HG02623 (cell line): Measurements from ENCODE around the gene RIPOR3.
A peak's percentile ranks its signal among the peaks of the same experiment; 100 is the strongest.
"Not testable (repeated sequence)": the region's sequence is repeated elsewhere in the genome, so short reads cannot be mapped to it uniquely, and the experiment has no call there.

Source experiments
- ATAC-seq: cut with Tn5 transposase; IDR thresholded peaks from one replicate; pipeline ENCODE4 v1.9.1; 2021; ENCODE audit warnings: moderate library complexity; ENCODE audit not compliant: unreplicated experiment

RIPOR3 gene

DNA sequence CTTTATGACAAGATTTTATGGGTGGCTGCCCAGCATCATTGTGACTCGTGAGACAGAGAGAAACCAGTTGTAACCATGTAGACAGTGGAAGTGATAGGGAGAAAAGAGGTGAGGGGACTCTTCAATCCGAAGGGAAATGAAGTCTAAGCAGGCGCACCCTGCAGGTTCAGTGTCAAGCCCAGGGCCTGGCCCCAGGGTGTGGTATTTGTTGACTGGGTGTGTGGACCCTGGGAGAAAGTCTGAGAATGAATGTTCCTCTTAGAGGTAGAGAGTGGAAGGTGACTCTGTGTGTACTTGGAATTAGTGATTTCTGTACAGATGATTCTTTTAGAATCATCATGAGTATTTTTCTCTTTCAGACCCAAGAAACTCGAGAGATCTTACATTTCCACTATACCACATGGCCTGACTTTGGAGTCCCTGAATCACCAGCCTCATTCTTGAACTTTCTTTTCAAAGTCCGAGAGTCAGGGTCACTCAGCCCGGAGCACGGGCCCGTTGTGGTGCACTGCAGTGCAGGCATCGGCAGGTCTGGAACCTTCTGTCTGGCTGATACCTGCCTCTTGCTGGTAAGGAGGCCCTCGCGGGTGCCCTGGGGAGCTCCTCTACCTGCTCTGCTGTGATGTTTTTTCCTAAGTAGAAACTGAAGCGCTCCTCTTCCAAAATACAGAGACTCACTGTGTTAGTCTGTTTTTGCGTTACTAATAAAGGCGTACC lies 113.1 kb downstream of the RIPOR3 start:
- ATAC-seq, result no peak

DNA sequence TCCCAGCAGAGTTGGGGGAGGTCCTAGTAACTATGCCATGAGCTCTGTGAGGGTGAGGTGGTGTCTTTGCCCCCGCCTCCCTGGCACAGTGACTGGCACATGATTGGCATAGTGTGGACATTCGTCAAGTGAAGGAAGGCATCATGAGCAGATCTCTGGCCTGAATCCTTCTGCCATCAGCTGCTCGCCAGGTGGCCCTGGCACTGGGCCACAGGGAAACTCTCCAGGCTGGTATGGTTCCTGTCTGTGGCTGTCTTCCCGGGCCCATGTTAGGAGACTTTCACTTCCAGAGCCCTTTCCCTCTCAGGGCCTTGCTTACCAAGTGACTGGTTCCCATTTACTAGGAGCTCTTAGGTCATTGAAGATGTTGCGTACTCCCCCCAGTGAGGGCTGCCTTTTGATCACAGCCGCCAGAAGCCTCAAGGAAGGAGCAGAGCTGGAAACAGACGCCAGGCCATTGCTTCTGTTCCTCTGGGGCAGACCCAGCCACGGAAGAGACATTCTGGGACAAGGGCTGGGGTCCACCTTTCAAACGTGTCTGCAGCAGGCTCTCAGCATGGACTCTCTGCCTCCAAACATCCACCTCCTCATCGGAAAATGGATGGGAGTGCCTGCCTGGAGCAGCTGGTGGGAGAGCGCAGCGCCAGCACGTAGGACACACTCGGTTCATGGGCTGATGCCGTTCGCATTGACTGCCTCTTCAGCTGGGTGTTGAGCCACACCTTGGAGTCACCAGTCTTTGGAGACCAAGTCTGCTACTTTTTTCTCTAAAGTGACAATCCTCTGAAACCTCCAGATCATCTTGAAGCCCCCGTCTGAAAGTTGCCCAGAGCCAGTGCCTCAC lies 113.9 kb downstream of the RIPOR3 start:
- ATAC-seq, result no peak

DNA sequence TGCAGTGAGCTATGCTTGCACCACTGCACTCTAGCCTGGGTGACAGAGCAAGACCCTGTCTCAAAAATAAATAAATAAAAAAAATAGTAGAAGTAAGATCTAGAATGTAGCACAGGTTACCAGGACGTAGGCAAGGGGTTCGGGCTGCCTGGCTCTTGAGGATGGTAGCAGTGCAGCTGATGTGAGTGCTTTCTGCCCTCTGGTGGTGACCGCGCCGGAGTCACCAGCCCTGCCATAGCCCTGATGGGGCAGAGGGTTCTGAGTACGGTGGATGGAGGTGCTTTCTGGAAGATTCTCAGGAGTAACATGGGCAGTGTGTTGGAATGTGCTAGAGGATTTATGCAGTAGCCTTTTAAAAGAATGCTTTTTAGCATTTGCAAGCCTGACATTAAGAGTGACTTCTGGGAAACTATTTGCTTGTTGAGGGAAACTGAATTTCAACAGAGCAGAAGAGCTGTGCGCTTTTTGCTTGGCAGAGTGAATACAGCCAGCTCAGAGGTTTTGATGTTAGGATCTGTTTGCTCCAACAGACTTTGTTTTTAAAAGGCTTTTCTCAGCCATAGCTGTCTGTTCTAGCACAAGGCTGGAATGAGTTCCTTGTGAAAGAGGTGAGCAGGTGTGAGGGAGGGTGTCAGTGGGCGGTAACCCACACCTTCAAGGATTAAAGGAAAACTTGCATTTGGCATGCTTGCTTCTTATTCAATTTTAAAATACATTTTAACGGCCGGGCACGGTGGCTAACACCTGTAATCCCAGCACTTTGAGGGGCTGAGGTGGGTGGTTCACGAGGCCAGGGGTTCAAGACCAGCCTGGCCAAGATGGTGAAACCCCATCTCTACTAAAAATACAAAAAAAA lies 115.2 kb downstream of the RIPOR3 start:
- ATAC-seq, result peak; percentile 47

DNA sequence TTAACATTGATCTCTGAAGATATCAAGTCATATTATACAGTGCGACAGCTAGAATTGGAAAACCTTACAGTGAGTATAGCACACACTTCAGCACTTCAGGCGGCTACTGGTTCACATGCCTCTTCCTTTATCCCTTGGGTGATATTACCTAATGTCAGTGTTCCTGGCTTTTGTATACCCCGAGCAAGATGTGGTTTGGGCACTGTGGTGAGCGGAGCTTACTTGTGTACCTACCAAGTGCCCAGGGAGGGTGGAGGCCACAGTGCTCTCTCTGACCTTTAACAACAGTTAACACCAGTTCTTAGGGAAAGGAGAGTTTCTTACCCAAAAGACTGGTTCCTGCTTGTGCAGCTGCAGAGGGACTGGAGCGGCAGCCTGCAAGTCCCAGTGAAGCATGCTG lies 116.8 kb downstream of the RIPOR3 start:
- no peak for ATAC-seq

DNA sequence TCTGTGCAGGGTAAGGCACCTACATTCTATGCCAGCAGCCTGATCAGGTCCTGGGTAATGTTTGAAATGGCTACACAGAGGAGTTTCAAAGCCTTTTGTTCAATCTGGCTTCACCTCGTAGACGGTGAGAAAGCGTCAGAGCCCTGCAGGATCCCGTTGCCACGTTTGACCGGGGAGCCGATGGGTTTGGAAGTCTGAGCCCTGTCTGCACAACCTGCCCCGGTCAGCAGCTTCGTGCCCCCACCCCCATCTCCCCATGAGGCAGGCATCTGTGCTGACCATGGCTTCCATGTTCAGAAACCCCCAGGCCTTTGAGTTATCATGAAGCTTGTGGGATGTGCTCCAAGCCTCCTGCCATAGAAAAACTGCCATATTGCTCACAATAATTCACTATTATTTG lies 117.2 kb downstream of the RIPOR3 start:
- ATAC-seq, result no peak

DNA sequence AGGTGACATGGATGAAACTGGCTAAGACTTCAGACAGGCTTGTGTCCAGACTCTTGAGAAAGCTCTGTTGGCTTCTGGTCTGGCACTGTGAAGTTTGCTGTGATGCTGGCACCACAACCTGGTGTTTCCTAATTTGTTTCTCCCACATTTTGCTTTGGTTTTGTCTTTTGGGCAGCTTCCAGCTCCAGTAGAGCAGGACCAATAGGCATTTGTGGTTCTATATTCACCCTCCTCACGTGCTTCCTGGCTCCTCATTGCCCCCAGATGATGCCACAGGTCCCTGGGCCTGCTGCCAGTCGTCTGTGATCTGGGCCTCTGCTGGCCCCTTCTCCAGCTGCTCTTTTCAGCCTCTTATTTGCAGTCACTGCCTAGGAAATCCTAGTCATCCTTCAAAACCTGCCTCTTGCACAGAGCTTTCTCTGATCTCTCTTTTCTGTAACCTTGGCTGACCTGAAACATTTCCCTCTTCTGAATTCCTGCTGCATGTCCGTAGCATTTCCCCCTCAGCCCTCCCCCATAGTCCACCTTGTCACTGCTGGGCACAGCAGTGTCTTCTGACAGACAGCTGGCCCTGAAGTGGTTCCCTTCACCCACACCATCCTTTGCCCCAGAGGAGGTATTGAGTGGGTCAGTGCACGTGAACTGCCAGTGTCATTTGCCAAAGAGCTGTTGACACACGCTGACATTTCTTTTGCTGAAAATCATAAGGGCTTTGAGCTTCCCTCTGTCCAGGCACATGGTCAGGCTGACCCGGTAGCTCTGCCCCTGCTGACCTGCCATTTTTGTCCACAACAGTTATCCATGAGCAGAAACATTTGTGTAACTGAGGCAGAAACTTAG lies 118.2 kb downstream of the RIPOR3 start:
- ATAC-seq, result no peak

DNA sequence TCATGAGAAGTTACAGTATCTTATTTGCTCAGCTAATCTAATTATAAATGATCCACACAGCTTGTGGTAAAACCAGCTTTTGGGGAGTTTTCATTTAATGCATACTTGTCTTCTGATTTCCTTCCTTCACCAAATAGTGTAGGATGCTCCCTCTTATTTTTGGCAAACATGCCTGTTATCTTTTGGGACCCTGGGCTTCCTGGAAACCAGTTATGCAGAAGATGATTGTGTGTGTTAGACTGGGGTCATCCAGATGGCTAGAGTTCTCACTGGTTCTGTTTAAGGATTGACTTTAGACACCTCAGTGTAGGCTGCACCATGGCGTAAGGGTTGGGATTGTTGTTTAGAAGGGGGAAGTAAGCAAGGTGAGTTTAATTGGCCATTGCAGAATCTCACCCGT lies 119.9 kb downstream of the RIPOR3 start:
- ATAC-seq, result no peak

DNA sequence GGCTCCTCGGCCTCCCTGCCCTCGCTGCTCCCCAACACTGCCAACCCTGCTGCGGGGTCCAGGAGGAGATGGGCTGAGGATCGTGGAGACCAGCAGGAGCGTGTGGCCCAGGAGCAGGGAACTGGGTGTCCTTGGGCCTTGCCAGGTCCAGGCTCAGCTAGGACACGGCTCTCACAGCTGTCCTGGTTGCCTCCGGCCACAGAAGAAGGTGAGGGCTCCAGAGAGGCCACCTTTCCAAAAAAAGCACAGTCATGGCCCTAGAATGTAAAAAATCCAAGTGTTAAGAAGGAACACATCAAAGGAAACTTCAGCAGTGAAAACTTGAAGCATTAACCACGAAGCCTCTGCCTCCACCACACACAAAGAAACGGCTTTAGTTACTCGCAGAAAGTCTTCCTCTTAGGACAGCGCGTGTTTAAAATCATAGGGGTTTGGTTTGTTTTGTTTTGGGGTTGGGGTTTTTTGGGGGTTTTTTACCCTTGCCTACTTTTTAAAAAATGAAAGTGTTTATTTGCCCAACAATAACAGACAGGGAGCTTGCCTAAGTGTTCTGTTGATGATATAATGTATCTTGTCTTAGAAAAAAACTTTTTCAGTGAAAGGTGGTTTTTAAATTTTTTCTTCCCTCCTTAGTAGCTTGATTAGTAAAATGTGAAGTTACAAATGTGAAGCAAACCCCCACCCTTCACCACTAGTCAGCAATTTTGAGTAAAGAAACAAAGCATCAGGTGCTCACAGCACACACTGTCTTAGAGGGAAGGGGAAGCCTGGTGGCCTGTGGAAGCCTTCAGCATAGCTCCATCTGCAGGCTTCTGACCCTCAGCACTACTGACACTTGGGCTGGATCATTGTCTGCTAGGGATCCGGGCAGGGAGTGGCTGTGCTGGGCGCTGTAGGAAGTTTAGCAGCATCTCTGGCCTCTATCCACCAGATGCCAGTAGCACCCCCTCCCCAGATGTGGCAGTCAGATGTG lies 121.2 kb downstream of the RIPOR3 start:
- peak; percentile 59 for ATAC-seq

DNA sequence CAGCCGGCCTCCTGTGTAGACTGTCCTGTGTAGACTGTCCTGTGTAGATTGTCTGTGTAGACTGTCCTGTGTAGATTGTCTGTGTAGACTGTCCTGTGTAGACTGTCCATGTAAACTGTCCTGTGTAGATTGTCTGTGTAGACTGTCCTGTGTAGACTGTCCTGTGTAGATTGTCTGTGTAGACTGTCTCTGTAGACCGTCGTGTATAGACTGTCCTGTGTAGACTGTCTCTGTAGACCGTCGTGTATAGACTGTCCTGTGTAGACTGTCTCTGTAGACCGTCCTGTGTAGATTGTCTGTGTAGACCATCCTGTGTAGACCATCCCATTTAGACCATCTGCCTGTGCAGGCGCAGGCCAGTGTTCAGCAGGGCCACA lies 121.9 kb downstream of the RIPOR3 start:
- not testable (repeated sequence) for ATAC-seq

DNA sequence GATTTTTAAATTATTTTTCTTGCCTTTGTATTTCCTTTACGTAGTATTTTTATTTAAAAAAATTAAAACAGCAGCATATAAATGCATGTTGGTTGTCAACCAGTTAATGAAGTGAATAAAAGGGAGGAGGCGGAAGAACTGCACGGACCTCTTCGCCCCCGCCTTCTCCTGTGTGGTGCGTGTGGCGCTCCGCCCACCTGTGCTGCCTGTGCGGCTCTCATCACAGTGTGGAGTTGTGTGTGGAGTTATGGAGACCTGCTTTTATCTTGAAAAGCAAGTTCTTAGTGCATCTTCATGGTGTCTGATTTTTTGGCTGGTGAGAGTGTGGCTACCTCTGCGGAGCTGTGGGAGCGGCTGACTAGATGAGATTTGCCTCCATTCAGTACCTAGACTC lies 122.8 kb downstream of the RIPOR3 start:
- ATAC-seq, result no peak

DNA sequence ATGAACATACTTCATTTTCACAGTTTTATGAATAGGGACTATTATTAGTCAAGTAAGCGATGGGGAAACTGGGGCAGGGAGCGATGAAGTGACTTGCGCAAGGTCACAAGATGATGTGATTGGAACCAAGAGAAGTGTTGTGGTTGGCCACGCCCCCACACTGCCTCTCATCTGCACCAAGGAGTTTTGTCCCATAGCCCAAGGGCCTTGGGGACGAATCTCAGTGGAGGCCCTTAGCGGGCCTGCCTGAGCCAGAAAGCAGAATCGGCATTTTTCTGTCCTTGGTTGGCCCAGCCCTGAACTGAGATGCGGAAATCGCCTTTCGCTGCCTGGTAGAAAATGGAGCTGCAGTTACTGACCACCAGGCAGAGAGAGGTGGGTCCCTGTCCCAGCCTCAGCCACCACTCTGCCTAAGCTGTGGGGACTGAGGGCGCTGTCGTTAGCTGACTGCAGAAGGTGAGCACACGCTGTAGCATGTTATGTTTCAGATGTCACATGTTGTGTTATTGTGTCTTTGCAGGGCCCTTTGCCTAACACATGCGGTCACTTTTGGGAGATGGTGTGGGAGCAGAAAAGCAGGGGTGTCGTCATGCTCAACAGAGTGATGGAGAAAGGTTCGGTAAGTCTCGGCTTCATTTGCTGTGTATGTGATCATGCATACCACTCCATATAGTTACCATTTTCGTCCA lies 123.3 kb downstream of the RIPOR3 start:
- no peak for ATAC-seq

DNA sequence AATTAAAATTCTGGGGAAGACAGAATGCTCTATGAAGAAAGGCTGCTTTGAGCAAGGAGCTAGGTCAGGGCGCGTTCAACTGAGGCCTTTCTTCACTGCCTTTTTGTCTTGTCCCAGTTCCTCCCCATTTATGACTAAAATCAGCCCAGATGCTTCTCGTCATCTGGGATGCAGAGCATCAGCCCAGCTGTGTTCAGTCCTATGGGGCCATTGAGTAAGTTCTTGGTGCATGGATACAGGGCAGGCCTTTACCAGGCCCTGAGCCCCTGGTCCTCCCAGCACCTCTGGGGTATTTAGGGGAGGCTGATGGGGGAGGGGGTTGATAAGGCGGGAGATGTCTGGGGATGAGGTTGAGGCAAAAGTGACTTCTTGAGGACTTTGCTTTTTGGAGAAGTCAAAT lies 125.5 kb downstream of the RIPOR3 start:
- no peak for ATAC-seq

DNA sequence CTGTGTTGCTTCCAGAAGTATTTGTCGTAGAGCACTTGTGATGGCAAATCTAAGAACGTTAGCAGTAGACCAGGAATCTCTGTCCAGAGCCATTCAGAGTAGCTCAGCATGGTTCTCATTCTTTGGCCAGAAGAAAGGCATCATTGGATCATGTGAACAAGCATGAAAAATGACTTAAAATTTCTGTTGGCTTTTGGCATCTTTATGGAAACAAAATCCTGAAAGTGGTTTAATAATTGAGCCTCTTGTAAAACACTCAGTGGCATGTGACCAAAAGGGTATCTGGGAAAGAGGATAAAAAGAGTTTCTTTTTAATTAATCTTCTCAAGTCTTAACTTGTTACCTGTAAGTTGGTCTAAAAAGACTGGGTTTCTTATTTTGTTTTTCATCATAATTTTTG lies 126.0 kb downstream of the RIPOR3 start:
- no peak for ATAC-seq

DNA sequence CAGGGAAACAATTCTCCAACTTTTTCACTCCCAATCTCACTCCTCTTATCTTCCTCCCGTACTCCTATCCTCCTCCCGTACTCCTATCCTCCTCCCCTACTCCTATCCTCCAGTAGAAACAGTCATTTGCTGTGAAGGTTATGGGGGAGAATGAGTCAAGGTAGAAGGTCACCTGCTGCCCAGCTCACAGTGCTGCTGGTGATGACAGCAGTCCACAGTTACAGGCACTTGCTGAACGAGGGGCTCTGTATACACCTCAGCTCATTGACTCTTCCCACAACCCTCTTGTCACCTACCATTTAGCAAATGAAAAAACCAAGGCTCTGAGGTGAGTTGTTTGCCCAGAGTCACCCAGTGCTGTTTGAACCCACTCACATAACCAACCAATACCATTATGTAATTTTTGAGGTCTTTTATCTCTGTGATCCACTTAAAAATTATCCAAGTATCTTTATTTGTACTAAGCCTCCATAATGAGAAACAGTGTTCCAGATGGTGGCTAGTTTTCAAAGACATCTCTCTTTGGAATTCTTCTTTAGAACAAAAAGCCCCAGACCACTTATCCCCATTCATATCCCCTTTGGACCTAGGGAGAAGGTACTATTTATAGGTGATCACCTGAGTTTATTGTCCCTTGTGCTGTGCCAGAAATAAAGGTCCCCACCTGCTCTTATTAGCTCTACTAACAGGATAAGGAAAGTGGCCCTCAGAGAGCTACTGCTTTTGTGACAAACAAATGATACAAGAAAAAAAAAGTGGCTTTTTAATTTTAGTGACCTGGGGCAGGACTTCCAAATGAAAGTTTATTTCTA lies 128.0 kb downstream of the RIPOR3 start:
- ATAC-seq, result no peak

DNA sequence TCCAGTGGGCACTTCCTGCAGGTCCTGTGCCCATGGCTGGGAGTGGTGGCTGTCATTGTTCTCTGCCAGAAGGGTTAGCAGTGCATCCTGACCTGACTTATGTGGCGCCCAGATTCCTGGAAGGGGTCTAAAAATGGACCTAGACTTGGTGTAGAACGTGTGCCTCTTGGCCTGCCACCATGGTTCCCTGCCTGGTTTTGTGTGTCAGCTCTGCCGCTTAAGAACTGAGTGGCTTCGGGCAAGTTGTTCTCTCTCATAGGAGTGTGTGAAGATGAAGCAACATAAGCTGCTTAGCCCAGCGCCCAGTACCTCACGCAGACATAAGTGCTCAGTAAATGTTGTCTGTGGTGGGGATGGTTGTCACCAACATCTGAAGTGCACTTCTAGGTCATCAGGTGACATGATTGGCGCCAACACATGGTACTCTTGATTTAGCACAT lies 129.1 kb downstream of the RIPOR3 start:
- no peak for ATAC-seq

DNA sequence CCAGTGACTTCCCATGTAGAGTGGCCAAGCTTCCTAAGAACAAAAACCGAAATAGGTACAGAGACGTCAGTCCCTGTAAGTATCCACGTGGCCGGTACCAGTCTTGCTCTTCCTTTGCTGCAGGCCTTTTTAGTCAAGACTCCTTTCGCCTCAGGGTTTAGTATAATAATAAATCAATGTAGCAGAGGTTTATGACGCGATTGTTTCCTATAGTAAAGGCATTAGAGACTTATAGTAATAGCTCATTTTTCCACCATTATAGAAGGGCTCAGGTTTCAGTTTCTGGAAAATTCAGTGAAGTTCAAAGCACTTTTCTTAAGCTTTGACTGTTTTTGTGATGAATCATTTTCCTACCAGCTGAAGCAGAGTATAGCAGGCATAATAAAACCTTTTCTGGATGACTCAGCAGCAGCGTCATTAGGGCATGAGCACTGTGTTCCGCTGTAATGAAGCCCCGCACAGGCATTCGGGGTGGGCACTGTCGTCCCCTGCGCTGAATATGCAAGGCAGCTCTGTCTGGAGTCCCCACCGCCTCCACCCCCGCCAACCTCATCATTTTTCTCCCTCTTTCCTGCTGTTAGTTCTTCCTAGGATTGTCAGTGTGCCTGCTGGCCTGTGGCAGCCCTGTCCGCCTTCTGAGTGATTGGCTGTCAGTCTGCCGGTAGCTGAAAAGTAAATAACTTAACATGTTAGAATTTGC lies 129.8 kb downstream of the RIPOR3 start:
- no peak for ATAC-seq

DNA sequence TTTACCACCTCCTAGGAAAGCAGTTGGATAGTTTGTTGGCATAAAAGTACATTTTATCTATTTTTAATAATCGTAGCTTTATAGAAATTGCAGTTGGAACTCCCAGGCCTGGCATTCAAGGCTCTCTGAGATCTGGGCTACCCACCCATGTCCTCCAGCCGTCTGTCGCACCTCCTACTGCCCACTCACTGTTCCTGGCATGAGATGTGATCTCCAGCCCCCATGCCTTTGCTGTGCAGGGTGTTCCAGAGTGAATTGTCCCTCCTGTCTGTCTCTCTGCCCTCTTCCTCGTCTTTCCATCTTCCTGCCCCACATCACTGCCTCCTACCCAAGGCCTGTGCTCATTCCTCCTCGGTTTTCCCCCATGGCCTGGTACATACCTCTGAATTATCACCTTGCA lies 130.5 kb downstream of the RIPOR3 start:
- no peak for ATAC-seq
